GM13976 (cell line): ENCODE measurements around the gene PPAT.
"Not testable (repeated sequence)": the region's sequence is repeated elsewhere in the genome, so short reads cannot be mapped to it uniquely, and the experiment has no call there.

Experiments used
- DNase-seq: peaks from one replicate; pipeline ENCODE4 v3.0.0; 2012; ENCODE audit warnings: low spot score
- CTCF ChIP-seq: IDR thresholded peaks from 2 replicates; pipeline ENCODE4 v1.5.1; 2012; ENCODE audit warnings: borderline replicate concordance, mild to moderate bottlenecking; ENCODE audit not compliant: insufficient read depth; ENCODE audit errors: extremely low read depth, missing control alignments, control extremely low read depth
- in situ Hi-C: fragments of 300-500 bp; cut with MboI; formaldehyde crosslinking; loops from one replicate; pipeline ENCODE4 v1.12.0; 2022; ENCODE audit warnings: low sequenced_read_pairs, mixed read lengths, inconsistent platforms; ENCODE audit not compliant: unreplicated experiment

Gene PPAT

GRCh38 chr4:56371426-56372220 is 63.8 kb downstream of the PPAT start:
- no peak for TF ChIP-seq CTCF
- DNase-seq: no peak
- in situ Hi-C loops: no loop called here

GRCh38 chr4:56370377-56370776 is 65.0 kb downstream of the PPAT start:
- no peak for TF ChIP-seq CTCF
- in situ Hi-C loops: no loop called here
- no peak for DNase-seq

GRCh38 chr4:56362981-56363380 is 72.4 kb downstream of the PPAT start:
- DNase-seq, in situ Hi-C loops: not testable (repeated sequence)

GRCh38 chr4:56360071-56360470 is 75.3 kb downstream of the PPAT start:
- DNase-seq: no peak
- no peak for TF ChIP-seq CTCF
- in situ Hi-C loops: no loop called here

- TF ChIP-seq CTCF: no peak
- DNase-seq: no peak
- in situ Hi-C loops: no loop called here
These were observed 78.8 kb downstream of the PPAT start for GRCh38 chr4:56356650-56357049.

GRCh38 chr4:56348576-56348975 is 86.8 kb downstream of the PPAT start:
- no peak for TF ChIP-seq CTCF
- in situ Hi-C loops: no loop called here
- no peak for DNase-seq

GRCh38 chr4:56345458-56345857 is 90.0 kb downstream of the PPAT start:
- no peak for DNase-seq
- TF ChIP-seq CTCF: no peak
- in situ Hi-C loops: no loop called here
